SJSA1 (cell line): ENCODE measurements around the gene CINP. TPM values are rescaled to one million over a fixed set of nuclear protein-coding genes. Genes with fewer than 3 reads are reported as not detected.
"Not testable (repeated sequence)": the region's sequence is repeated elsewhere in the genome, so short reads cannot be mapped to it uniquely, and the experiment has no call there.

ENCODE experiments used
- DNase-seq, 2 experiments: peaks; one replicate each; pipeline ENCODE4 v3.0.0-alpha.2; 2015 to 2020; ENCODE audit warnings: low spot score in 2 of 2, low read depth in 1 of 2
- H3K27ac ChIP-seq: fragments of 250-450 bp; sonication (Bioruptor Pico); 2 replicates; pipeline ENCODE4 v1.5.1; 2020; ENCODE audit warnings: mild to moderate bottlenecking, moderate library complexity
- H3K27me3 ChIP-seq: fragments of 250-450 bp; sonication (Bioruptor Pico); replicated peaks from 2 replicates; pipeline ENCODE4 v1.5.1; 2020; ENCODE audit warnings: mild to moderate bottlenecking, moderate library complexity
- H3K36me3 ChIP-seq: fragments of 250-450 bp; sonication (Bioruptor Pico); 2 replicates; pipeline ENCODE4 v1.5.1; 2020; ENCODE audit warnings: mild to moderate bottlenecking
- H3K4me1 ChIP-seq: fragments of 250-450 bp; sonication (Bioruptor Pico); replicated peaks from 2 replicates; pipeline ENCODE4 v1.6.1; 2021; ENCODE audit warnings: mild to moderate bottlenecking
- H3K4me3 ChIP-seq: fragments of 250-450 bp; sonication (Bioruptor Pico); 2 replicates; pipeline ENCODE4 v1.5.1; 2020; ENCODE audit warnings: mild to moderate bottlenecking
- H3K9me3 ChIP-seq: fragments of 250-450 bp; sonication (Bioruptor Pico); replicated peaks from 2 replicates; pipeline ENCODE4 v1.5.1; 2020; ENCODE audit warnings: mild to moderate bottlenecking
- total RNA-seq: library from RNA; depleted of rRNA; stranded (reverse); fragments of >200 nt; shearing (Covaris generic); gene quantifications from 2 replicates; pipeline ENCODE4 v1.2.3, GENCODE V29; 2014

CINP gene
- total RNA-seq, 1 experiment from 2014 or later: 50.8 TPM

GRCh38 chr14:102346645-102347044 is 16.0 kb downstream of the CINP start:
- Histone ChIP-seq H3K27ac (no peak overlapping the region), H3K4me3 (no peak overlapping the region), H3K4me1 (no peaks in the 10 kb centered on the region), H3K27me3 (no peaks in the 10 kb centered on the region), H3K9me3 (no peaks in the 10 kb centered on the region), H3K36me3 (peaks cover 53% of the 10 kb centered on the region)
- DNase-seq: no peak

- no peaks in the 10 kb centered on the region for H3K27me3 ChIP-seq
- H3K9me3 ChIP-seq: no peaks in the 10 kb centered on the region
- peaks cover 54% of the 10 kb centered on the region for H3K36me3 ChIP-seq
- H3K4me1 ChIP-seq: no peaks in the 10 kb centered on the region
- H3K4me3 ChIP-seq: no peak overlapping the region
- H3K27ac ChIP-seq: no peak overlapping the region
- DNase-seq: no peak
These were observed 17.5 kb downstream of the CINP start for GRCh38 chr14:102345232-102345631.

GRCh38 chr14:102344485-102344884 is 18.2 kb downstream of the CINP start:
- Histone ChIP-seq H3K4me3 (no peak overlapping the region), H3K27ac (no peak overlapping the region), H3K27me3 (no peaks in the 10 kb centered on the region), H3K9me3 (no peaks in the 10 kb centered on the region), H3K36me3 (peaks cover 49% of the 10 kb centered on the region), H3K4me1 (no peaks in the 10 kb centered on the region)
- no peak for DNase-seq

DNA sequence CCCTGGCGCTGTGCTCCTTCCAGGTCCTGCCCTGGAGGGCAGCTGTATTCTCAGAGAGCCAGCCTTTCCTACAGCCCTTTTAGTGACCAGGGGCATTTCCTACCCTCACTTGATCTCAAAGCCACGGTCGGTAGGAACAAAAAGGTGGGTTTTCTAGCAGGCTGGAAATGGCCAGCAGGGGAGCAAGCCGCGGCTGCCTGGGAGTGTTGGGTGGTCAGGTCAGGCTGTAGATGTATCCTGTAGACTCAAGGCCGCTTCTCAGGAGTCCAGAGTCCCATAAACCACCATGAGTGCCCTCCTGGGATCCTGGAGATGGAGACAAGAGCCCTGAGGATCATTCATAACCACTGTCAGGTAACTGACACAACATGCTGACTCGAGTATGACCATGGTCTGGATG is 18.6 kb downstream of the CINP start:
- Histone ChIP-seq H3K27me3 (no peaks in the 10 kb centered on the region), H3K9me3 (no peaks in the 10 kb centered on the region), H3K27ac (no peak overlapping the region), H3K36me3 (peaks cover 45% of the 10 kb centered on the region), H3K4me1 (no peaks in the 10 kb centered on the region), H3K4me3 (no peak overlapping the region)
- no peak for DNase-seq

- no peak for DNase-seq
- Histone ChIP-seq H3K27ac (no peak overlapping the region), H3K9me3 (no peaks in the 10 kb centered on the region), H3K4me1 (no peaks in the 10 kb centered on the region), H3K4me3 (no peak overlapping the region), H3K27me3 (no peaks in the 10 kb centered on the region), H3K36me3 (peaks cover 40% of the 10 kb centered on the region)
These were observed 20.5 kb downstream of the CINP start for GRCh38 chr14:102342238-102342637.

- no peaks in the 10 kb centered on the region for H3K27me3 ChIP-seq
- no peak for DNase-seq
- H3K4me3 ChIP-seq: no peak overlapping the region
- no peak overlapping the region for H3K27ac ChIP-seq
- H3K36me3 ChIP-seq: peaks cover 40% of the 10 kb centered on the region
- no peaks in the 10 kb centered on the region for H3K9me3 ChIP-seq
- no peaks in the 10 kb centered on the region for H3K4me1 ChIP-seq
These were observed 21.1 kb downstream of the CINP start for GRCh38 chr14:102341566-102341965.

DNA sequence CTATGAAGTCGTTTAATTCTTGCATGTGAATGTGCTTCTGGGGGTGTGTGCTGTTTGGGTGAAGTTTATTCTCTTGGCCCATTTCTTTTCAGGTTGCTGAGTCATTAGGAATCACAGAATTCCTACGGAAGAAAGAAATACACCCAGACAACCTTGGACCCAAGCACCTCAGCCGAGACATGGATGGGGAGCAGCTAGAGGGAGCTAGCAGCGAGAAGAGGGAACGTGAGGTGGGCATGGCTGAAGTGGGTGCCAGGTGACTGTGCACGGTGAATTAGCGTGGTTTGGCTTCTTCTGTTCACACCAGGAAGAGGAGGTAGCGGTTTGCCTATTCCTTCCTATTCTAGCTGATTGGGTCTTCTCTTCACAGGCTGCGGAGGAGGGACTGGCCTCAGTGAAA is 24.0 kb downstream of the CINP start:
- H3K4me1 ChIP-seq: no peaks in the 10 kb centered on the region
- peaks cover 24% of the 10 kb centered on the region for H3K36me3 ChIP-seq
- H3K27ac ChIP-seq: no peak overlapping the region
- no peaks in the 10 kb centered on the region for H3K9me3 ChIP-seq
- DNase-seq: no peak
- H3K27me3 ChIP-seq: no peaks in the 10 kb centered on the region
- no peak overlapping the region for H3K4me3 ChIP-seq

- Histone ChIP-seq H3K27me3 (no peaks in the 10 kb centered on the region), H3K9me3 (no peaks in the 10 kb centered on the region), H3K4me3 (no peak overlapping the region), H3K4me1 (no peaks in the 10 kb centered on the region), H3K36me3 (peaks cover 19% of the 10 kb centered on the region), H3K27ac (no peak overlapping the region)
- DNase-seq: no peak
These were observed 27.5 kb downstream of the CINP start for GRCh38 chr14:102335163-102335562.

DNA sequence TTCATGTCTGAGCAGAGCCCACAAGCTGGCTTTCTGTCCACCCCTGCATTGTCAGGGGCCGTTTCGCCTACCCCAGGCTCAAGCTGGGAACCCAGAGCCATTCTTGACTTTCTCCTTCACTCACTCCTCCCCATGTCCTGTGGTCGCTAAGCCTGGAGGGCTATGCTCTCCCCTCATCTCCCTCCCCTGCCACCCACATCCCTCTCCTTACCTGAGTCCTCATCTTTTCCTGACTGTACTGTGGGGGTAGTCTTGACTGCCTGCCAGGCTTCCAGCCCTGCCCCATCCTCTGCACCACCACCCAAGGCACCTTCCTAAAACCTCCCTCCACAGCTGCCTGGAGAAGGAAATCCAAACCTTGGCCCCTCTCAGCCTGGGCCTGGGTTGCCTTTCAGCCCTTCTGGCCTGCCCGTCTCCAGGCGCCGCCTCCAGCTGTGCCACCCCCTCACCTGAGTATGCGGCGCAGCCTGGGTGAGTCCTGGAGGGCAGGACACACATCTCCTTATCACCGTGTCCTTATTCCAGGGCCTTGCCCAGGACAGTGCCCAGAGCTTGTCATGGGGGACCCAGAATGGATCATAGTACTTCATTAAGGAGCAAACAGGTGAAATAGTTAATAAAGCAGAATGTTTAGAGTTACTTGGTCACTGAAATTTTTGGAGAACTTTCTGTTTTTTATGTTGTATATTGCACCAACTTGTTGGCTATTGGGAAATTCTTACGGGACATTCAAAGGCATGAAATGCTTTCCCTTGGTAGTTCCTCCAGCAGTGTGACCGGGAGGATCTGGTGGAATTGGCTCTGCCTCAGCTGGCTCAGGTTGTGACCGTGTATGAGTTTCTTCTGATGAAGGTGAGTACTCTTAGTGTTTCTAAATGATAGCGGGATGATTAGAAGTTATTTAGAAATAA is 28.6 kb downstream of the CINP start:
- no peaks in the 10 kb centered on the region for H3K27me3 ChIP-seq

DNA sequence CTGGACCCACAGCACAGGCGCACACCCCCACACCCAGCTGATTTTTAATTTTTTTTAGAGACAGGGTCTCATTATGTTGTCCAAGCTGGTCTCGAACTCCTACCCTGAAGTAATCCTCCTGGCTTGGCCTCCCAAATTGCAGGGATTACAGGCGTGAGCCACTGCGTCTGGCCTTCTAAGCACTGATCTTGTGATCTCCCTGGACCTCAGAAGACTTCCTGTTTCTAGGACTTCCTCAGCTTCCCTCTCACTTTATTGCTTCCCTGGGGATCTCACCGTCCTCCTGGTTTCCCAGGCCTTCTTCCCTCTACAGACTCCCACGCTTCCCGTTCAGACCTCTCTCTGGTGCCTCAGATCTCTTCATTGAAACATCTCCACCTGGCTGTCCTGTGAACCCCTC is 29.3 kb downstream of the CINP start:
- no peak for DNase-seq
- no peak overlapping the region for H3K4me3 ChIP-seq
- no peaks in the 10 kb centered on the region for H3K27me3 ChIP-seq
- no peak overlapping the region for H3K27ac ChIP-seq
- H3K4me1 ChIP-seq: no peaks in the 10 kb centered on the region
- peaks cover 13% of the 10 kb centered on the region for H3K36me3 ChIP-seq
- H3K9me3 ChIP-seq: no peaks in the 10 kb centered on the region

More for the DNA sequence above, 28.6 kb downstream of the CINP start:
- DNase-seq: no peak
- Histone ChIP-seq H3K9me3 (no peaks in the 10 kb centered on the region), H3K27ac (no peak overlapping the region), H3K4me1 (no peaks in the 10 kb centered on the region), H3K4me3 (no peak overlapping the region), H3K36me3 (peaks cover 19% of the 10 kb centered on the region)

GRCh38 chr14:102330806-102331205 is 31.9 kb downstream of the CINP start:
- Histone ChIP-seq H3K4me1 (no peaks in the 10 kb centered on the region), H3K27ac (no peak overlapping the region), H3K4me3 (no peak overlapping the region), H3K27me3 (no peaks in the 10 kb centered on the region), H3K9me3 (no peaks in the 10 kb centered on the region), H3K36me3 (peaks cover 6% of the 10 kb centered on the region)
- DNase-seq: no peak

DNA sequence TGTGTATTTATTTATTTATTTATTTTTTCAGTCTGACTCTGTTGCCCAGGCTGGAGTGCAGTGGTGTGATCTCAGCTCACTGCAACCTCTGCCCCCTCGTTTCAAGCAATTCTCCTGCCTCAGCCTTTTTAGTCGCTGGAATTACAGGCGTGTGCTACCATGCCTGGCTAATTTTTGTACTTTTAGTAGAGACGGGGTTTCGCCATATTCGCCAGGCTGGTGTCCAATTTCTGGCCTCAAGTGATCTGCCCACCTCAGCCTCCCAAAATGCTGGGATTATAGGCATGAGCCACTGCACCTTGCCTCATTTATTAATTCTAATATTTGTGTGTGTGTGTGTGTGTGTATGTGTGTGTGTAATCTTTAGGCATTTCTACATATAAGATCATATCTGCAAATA is 33.3 kb downstream of the CINP start:
- not testable (repeated sequence) for H3K4me1 ChIP-seq, DNase-seq, H3K4me3 ChIP-seq, H3K36me3 ChIP-seq, H3K27me3 ChIP-seq, H3K9me3 ChIP-seq, H3K27ac ChIP-seq

DNA sequence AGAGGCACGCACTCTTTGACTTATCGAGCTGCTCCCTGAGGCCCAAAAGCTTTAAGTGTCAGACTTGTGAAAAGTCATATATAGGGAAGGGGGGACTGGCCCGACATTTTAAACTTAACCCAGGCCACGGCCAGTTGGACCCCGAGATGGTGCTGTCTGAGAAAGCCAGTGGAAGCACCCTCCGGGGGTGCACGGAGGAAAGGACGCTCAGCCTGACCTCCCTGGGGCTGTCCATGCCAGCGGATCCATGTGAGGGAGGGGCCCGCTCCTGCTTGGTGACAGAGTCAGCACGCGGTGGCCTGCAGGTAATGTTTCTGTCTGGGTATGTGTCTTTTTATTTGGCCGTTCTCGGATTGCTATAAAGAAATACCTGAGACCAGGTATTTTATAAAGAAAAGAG is 36.1 kb downstream of the CINP start:
- Histone ChIP-seq H3K27me3 (no peaks in the 10 kb centered on the region), H3K4me3 (no peak overlapping the region), H3K4me1 (no peaks in the 10 kb centered on the region), H3K9me3 (no peaks in the 10 kb centered on the region), H3K27ac (no peak overlapping the region), H3K36me3 (peaks cover under 1% of the 10 kb centered on the region)
- DNase-seq: no peak

- no peak for DNase-seq
- no peak overlapping the region for H3K27ac ChIP-seq
- H3K36me3 ChIP-seq: no peaks in the 10 kb centered on the region; the same call in none of the 2 replicates
- no peak overlapping the region for H3K4me3 ChIP-seq
- no peaks in the 10 kb centered on the region for H3K27me3 ChIP-seq
- H3K9me3 ChIP-seq: no peaks in the 10 kb centered on the region
- H3K4me1 ChIP-seq: no peaks in the 10 kb centered on the region
These were observed 36.8 kb downstream of the CINP start for GRCh38 chr14:102325791-102326345.
